ENCODE results near the gene THPO.

DNA sequence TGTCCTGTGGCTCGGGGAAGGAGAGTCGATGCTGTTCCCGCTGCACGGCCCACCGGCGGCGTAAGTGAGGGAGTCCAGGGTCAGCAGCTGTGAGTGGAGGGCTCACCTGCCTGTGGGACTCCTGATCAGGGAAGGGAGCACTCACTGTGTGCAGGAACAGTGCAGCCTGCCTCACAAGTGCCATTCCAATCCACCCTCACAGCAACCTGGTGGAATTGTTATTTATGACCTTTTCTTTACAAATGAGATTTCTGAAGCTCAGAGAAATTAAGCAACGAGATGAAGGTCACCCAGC is 10.9 kb upstream of the THPO start:
- TF ChIP-seq, protein P1, sequence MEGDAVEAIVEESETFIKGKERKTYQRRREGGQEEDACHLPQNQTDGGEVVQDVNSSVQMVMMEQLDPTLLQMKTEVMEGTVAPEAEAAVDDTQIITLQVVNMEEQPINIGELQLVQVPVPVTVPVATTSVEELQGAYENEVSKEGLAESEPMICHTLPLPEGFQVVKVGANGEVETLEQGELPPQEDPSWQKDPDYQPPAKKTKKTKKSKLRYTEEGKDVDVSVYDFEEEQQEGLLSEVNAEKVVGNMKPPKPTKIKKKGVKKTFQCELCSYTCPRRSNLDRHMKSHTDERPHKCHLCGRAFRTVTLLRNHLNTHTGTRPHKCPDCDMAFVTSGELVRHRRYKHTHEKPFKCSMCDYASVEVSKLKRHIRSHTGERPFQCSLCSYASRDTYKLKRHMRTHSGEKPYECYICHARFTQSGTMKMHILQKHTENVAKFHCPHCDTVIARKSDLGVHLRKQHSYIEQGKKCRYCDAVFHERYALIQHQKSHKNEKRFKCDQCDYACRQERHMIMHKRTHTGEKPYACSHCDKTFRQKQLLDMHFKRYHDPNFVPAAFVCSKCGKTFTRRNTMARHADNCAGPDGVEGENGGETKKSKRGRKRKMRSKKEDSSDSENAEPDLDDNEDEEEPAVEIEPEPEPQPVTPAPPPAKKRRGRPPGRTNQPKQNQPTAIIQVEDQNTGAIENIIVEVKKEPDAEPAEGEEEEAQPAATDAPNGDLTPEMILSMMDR (IDR thresholded peaks at IDR 0.05; ENCODE audit: low read depth, low read length, missing input control), result no peak
- TF ChIP-seq HNF4G (IDR thresholded peaks at IDR 0.05) (no peak), RAD21 (IDR thresholded peaks at IDR 0.05) (no peak), FOXA1 (IDR thresholded peaks at IDR 0.05) (no peak), YY1 (IDR thresholded peaks at IDR 0.05) (no peak)

All from liver (tissue), 3 donors.